Psoas muscle (tissue), 8 donors: ENCODE results near the gene BOC. TPM values are rescaled to one million over a fixed set of nuclear protein-coding genes. Genes with fewer than 3 reads are reported as not detected.

ENCODE experiments used
- ATAC-seq, 4 donors: fragments of 200-7000 bp; cut with Tn5 transposase; one replicate each; pipeline ENCODE4 v1.9.1; 2020; ENCODE audit warnings: moderate library complexity in 3 of 4, mild to moderate bottlenecking in 2 of 4
- DNase-seq, 2 donors: peaks; one replicate each; pipeline ENCODE4 v3.0.0-alpha.2; 2020
- H3K27ac ChIP-seq: fragments of 200-600 bp; one replicate; pipeline ENCODE4 v1.8.0; 2022
- H3K27me3 ChIP-seq, 3 donors: fragments of 200-600 bp in 1 of 3; one replicate each; pipeline versions ENCODE4 v1.6.1 to v1.8.0; 2013 to 2022; ENCODE audit warnings: low read length in 2 of 3, mild to moderate bottlenecking in 2 of 3, moderate library complexity in 1 of 3; ENCODE audit not compliant: insufficient read depth in 3 of 3
- H3K36me3 ChIP-seq, 2 donors: fragments of 200-600 bp in 1 of 2; one replicate each; pipeline versions ENCODE4 v1.6.1 to v1.8.0; 2013 to 2022; ENCODE audit warnings: low read depth in 1 of 2, mild to moderate bottlenecking in 1 of 2, moderate library complexity in 1 of 2; ENCODE audit not compliant: insufficient read depth in 1 of 2
- H3K4me1 ChIP-seq: fragments of 200-600 bp; one replicate; pipeline ENCODE4 v1.8.0; 2022
- H3K4me3 ChIP-seq: fragments of 200-600 bp; one replicate; pipeline ENCODE4 v1.8.0; 2022; ENCODE audit warnings: mild to moderate bottlenecking
- H3K9me3 ChIP-seq: fragments of 200-600 bp; one replicate; pipeline ENCODE4 v1.8.0; 2022
- CTCF ChIP-seq: fragments of 200-600 bp; IDR thresholded peaks from one replicate; pipeline ENCODE4 v1.8.0; 2022; ENCODE audit warnings: antibody characterized with exemption
- WGBS, 3 donors: extraction: QIAGEN DNeasy Blood & Tissue Kit; methylation state at CpG; one replicate each; pipeline versions ENCODE4 v1.1.6 to v1.1.7; 2013; 5-methylcytosine and 5-hydroxymethylcytosine counted together
- intact Hi-C, 2 donors: fragments of 100-400 bp; cut with DNase I; formaldehyde crosslinking; loops; one replicate each; pipeline versions ENCODE4 v1.11.0 to v1.14.2; 2022
- polyA plus RNA-seq, 3 donors: library from polyadenylated mRNA; stranded (reverse); fragments of 200-250 nt; gene quantifications; one replicate each; pipeline ENCODE4 v1.2.3, GENCODE V29; 2013
- total RNA-seq, 4 donors: library from RNA; stranded (reverse); fragmentation: NEBNext Ultra II Directional in 2 of 4; extraction: Animal tissue kit (Norgen Biotek cat#: 25700) in 2 of 4; gene quantifications; one replicate each; pipeline versions ENCODE4 v1.2.1 to v1.2.4, GENCODE V29; 2021 to 2023
- donor health status: healthy with polysubstance abuse.
- donor health status: DM: no; HTN: no; CAD: no; lungs with moderate emphysema.
- donor health status: Bipolar disorder and iron deficiency.
- donor health status: healthy.
- donor health status: DM: yes; HTN: yes; CAD: no.
- donor health status: DM: no; HTN: no; CAD: no.
- donor health status: DM: no; HTN: no; CAD: no.
- donor health status: DM: yes; HTN: yes; CAD: no.

BOC gene
- total and polyA plus RNA-seq, 7 donors: 1.1 to 15.4 (median 3.8) TPM

GRCh38 chr3:113186566-113186965, 24.8 kb upstream of the BOC start:
- no peaks in the 10 kb centered on the region for H3K36me3 ChIP-seq
- DNase-seq (no peak), ATAC-seq (no peak)
- no peaks in the 10 kb centered on the region for H3K4me1 ChIP-seq
- peaks cover 0 to 2% (median 0%) of the 10 kb centered on the region in 3 donors for H3K27me3 ChIP-seq
- no peak overlapping the region for H3K4me3 ChIP-seq
- no peak overlapping the region for H3K27ac ChIP-seq
- intact Hi-C loops: no loop called here
- no peak for TF ChIP-seq CTCF
- no peaks in the 10 kb centered on the region for H3K9me3 ChIP-seq
- WGBS, 3 donors: 86 to 88% (median 88%) methylated on average over 5 of the region's 5 CpGs

GRCh38 chr3:113193288-113193687, 18.1 kb upstream of the BOC start:
- H3K36me3 ChIP-seq: no peaks in the 10 kb centered on the region
- ATAC-seq (no peak), DNase-seq (no peak)
- H3K4me1 ChIP-seq: no peaks in the 10 kb centered on the region
- TF ChIP-seq CTCF: no peak
- no peak overlapping the region for H3K27ac ChIP-seq
- H3K9me3 ChIP-seq: no peaks in the 10 kb centered on the region
- H3K4me3 ChIP-seq: no peak overlapping the region
- 36 to 50% (median 41%) methylated on average over 8 of the region's 8 CpGs for WGBS, 3 donors
- no peaks in the 10 kb centered on the region for H3K27me3 ChIP-seq
- intact Hi-C loops: no loop called here

- no peak for DNase-seq
- Histone ChIP-seq H3K36me3 (no peaks in the 10 kb centered on the region), H3K4me3 (no peak overlapping the region), H3K9me3 (no peaks in the 10 kb centered on the region), H3K4me1 (no peaks in the 10 kb centered on the region), H3K27me3 (no peaks in the 10 kb centered on the region), H3K27ac (no peak overlapping the region)
- ATAC-seq: no peak
- WGBS, 3 donors: 73 to 75% (median 75%) methylated on average over 1 of the region's 1 CpG
- TF ChIP-seq CTCF: no peak
- intact Hi-C loops: no loop called here
These were observed 17.6 kb upstream of the BOC start for GRCh38 chr3:113193719-113194118.

- H3K27ac ChIP-seq: no peak overlapping the region
- H3K36me3 ChIP-seq: no peaks in the 10 kb centered on the region
- ATAC-seq: no peak
- 80 to 87% (median 82%) methylated on average over 4 of the region's 4 CpGs for WGBS, 3 donors
- intact Hi-C loops: no loop called here
- no peaks in the 10 kb centered on the region for H3K27me3 ChIP-seq
- H3K4me3 ChIP-seq: no peak overlapping the region
- no peaks in the 10 kb centered on the region for H3K4me1 ChIP-seq
- no peaks in the 10 kb centered on the region for H3K9me3 ChIP-seq
- no peak for TF ChIP-seq CTCF
- DNase-seq: no peak
These were observed 16.4 kb upstream of the BOC start for GRCh38 chr3:113194823-113195401.

- Histone ChIP-seq H3K27me3 (peaks cover 0 to 4% (median 0%) of the 10 kb centered on the region in 3 donors), H3K27ac (no peak overlapping the region), H3K4me3 (no peak overlapping the region), H3K4me1 (no peaks in the 10 kb centered on the region), H3K36me3 (no peaks in the 10 kb centered on the region), H3K9me3 (no peaks in the 10 kb centered on the region)
- DNase-seq (no peak), ATAC-seq (no peak)
- no peak for TF ChIP-seq CTCF
- intact Hi-C loops: no loop called here
These were observed 11.0 kb upstream of the BOC start for GRCh38 chr3:113200351-113200750.
